ENCODE measurements around the gene TIPARP.

Gene TIPARP

GRCh38 chr3:156674046-156674910, at the start of gene TIPARP:
TIPARP (plus strand) TSS chr3:156674590; CDS start chr3:156677698, 3,108 bp downstream.
- peak; percentile 94 for DNase-seq (ENCODE audit: low read depth)

GRCh38 chr3:156626104-156626503, 48.3 kb upstream of the TIPARP start:
- no peak for DNase-seq (ENCODE audit: low read depth)

DNA sequence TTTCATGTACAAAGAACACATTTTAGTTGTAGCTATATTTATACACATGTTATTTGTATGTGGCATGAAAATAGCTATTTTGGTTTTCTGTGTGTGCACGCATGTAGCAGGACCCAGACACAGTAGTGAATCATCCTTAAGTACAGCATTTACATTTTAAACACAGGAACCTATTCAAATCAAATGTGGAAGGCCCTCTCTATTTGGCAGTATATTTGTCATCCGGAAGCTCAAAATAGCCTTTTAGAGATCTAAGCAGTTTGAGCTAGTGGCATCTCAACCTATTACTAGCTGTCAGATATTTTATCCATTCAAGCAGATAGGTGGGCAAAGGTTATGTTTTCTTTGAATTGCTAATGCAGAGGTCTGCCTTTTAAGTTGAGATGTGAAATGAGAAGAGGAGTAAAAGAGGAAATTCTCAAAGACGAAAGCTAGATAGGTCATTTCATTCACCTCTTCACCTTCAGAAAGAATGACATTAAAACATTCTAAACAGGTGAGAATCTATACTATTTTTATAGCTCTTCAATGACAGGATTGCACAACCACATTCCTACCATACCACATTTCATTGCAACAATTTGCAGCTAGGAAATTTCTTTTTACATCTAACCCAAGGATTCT, 46.3 kb upstream of the TIPARP start:
- no peak for DNase-seq (ENCODE audit: low read depth)

DNA sequence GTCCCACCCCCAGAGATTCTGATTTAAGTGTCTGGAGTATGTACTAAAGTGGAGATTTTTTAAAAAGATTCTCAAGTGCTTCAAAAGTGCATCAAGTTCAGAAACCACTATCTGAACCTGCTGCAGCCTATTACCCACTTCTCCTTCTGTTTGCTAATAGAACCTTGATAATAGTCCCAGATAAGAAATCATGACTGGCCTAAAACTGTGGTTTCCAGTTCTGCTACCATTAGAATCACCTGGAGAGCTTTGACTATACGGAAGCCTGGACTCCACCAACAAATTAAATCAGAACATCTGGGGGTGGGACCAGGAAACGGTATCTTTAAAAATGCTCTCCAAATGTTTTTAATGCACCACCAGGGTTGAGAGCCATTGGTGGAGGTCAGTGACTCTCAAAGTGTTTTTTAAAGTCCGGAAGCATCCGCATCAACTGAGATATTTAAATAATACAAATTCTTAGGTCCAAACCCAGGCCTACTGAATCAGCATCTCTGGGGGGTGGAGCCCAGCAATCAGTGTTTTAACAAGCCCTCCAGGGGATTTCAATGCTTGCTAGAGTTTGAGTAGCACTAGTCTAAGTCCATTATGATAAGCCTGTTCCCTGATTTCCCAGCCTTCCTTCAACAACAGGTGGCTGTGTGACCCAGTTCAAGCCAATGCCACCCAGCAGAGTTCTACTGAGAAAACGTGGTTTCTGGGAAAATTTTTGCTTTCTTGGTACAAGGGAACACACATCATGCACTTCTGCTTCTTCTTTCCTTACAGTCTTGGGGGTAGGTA, 45.4 kb upstream of the TIPARP start:
- DNase-seq (ENCODE audit: low read depth), result no peak

GRCh38 chr3:156630081-156630772, 44.2 kb upstream of the TIPARP start:
- no peak for DNase-seq (ENCODE audit: low read depth)

GRCh38 chr3:156630773-156631093, 43.7 kb upstream of the TIPARP start:
- no peak for DNase-seq (ENCODE audit: low read depth)

GRCh38 chr3:156631323-156631722, 43.1 kb upstream of the TIPARP start:
- DNase-seq (ENCODE audit: low read depth), result no peak

- no peak for DNase-seq (ENCODE audit: low read depth)
Measured at GRCh38 chr3:156632601-156633000, 41.8 kb upstream of the TIPARP start.

GRCh38 chr3:156633335-156633734, 41.1 kb upstream of the TIPARP start:
- no peak for DNase-seq (ENCODE audit: low read depth)

DNA sequence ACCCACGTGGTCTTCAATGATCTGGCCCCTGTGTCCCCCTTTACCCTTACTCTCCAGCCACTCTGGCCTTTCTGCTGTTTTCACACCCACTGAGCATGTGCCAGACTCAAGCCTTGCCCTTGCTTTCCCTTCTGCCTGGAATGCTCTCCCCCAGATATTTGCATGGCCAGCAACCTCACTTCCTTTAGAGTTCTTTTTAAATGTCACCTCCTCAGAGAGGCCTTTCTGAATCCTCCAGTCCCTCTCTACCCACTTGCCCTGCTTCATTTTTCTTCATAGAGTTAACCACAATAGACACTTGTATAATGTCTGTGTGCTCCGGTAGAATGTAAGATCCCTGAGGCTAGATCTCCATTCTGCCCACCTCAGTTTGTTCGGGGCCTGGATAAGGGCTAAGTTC, 39.4 kb upstream of the TIPARP start:
- no peak for DNase-seq (ENCODE audit: low read depth)

- DNase-seq (ENCODE audit: low read depth), result no peak
Measured at GRCh38 chr3:156635973-156636372, 38.4 kb upstream of the TIPARP start.

- DNase-seq (ENCODE audit: low read depth), result no peak
Measured at GRCh38 chr3:156637480-156638022, 36.8 kb upstream of the TIPARP start.

GRCh38 chr3:156638271-156638670, 36.1 kb upstream of the TIPARP start:
- DNase-seq (ENCODE audit: low read depth), result no peak

GRCh38 chr3:156639414-156640023, 34.9 kb upstream of the TIPARP start:
- DNase-seq (ENCODE audit: low read depth), result no peak

GRCh38 chr3:156641618-156641975, 32.8 kb upstream of the TIPARP start:
- no peak for DNase-seq (ENCODE audit: low read depth)

DNA sequence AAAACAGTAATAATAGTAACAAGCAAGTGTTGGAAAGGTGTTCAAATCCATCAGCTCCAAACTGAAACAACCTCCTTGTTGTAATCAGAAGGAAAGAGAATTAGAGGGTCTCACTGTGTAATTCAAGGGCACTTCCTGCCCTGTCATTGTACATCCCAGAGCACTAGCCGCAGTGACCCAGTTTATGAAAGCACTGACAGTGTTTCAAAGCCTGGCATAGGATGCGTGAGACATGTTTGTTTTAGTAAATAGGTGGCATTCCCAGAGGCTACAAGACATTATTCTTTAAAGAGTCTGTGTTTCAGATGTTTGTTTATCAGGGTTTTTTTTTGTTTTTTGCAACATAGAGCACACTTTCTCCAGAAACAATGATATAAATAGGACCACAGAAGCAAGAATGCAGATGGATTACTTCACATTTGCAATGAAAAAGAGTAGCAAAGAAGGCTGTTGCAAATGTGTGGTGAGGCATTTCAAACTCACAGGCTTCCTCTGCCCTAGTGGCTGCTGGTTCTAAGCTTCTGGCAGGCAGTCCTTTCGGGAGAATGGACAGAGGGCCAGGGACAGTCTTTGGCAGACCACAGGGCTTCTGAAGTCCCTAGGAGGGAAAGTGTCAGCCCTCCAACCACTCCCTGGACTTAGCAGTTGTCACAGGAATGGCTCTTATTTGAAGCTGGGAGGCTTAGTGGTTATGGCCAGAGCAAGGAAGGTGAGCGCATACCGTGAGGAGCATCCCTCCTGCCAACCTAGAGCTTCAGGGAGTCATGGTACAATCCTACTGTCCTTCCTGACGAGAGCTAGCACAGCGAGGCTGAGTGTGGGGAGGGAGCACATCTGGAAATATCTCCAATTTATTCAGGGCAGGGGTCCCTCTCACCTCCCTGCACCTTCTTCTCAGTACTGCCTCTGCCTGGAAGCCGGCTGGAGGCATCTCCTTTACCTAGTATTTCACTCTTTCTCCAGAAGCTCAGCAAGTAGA, 31.4 kb upstream of the TIPARP start:
- no peak for DNase-seq (ENCODE audit: low read depth)

GRCh38 chr3:156643729-156644389, 30.5 kb upstream of the TIPARP start:
- no peak for DNase-seq (ENCODE audit: low read depth)

GRCh38 chr3:156644958-156645357, 29.4 kb upstream of the TIPARP start:
- no peak for DNase-seq (ENCODE audit: low read depth)

- no peak for DNase-seq (ENCODE audit: low read depth)
Measured at GRCh38 chr3:156646958-156647357, 27.4 kb upstream of the TIPARP start.

DNA sequence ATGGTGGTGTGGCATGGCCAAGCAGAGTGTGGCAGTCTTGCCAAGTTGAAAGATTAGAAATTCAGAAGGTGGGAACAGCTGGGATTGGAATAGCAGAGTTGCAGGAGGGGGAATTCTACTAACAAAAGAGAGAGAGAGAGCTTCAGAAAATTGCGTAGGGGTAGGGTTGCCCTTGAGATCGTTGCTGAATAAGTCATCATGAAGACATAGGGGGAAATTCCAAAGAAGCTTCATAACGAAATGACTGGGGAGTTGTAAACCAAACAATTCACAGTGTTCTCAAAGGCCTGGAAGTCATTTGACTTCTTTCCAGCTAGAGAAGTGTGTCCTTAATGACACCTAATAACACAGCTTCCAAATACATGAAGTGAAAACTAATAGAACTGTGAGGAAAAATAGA, 26.3 kb upstream of the TIPARP start:
- no peak for DNase-seq (ENCODE audit: low read depth)
